Ishikawa (cell line): ENCODE measurements around the gene SREBF2.

Experiments used
- CEBPB ChIP-seq: IDR thresholded peaks from 2 replicates; pipeline ENCODE4 v1.6.1; 2012
- CREB1 ChIP-seq: IDR thresholded peaks from 2 replicates; pipeline ENCODE4 v1.6.1; 2012; ENCODE audit warnings: low read depth
- EGR1 ChIP-seq: IDR thresholded peaks from 2 replicates; pipeline ENCODE4 v1.6.1; 2012
- EP300 ChIP-seq: IDR thresholded peaks from 2 replicates; pipeline ENCODE4 v1.6.1; 2012; ENCODE audit warnings: borderline replicate concordance
- NFIC ChIP-seq: IDR thresholded peaks from 2 replicates; pipeline ENCODE4 v1.6.1; 2012
- RAD21 ChIP-seq: IDR thresholded peaks from 2 replicates; pipeline ENCODE4 v1.6.1; 2012; ENCODE audit warnings: low read depth
- TAF1 ChIP-seq: IDR thresholded peaks from 2 replicates; pipeline ENCODE4 v1.6.1; 2012; ENCODE audit warnings: low read depth, mild to moderate bottlenecking
- TCF12 ChIP-seq: IDR thresholded peaks from 2 replicates; pipeline ENCODE4 v1.6.1; 2012; ENCODE audit warnings: low read depth
- YY1 ChIP-seq: IDR thresholded peaks from 2 replicates; pipeline ENCODE4 v1.6.1; 2012; ENCODE audit warnings: low read depth
- ZBTB7A ChIP-seq: IDR thresholded peaks from 2 replicates; pipeline ENCODE4 v1.6.1; 2012; ENCODE audit warnings: low read depth
- TF ChIP-seq, protein P1 (sequence below): IDR thresholded peaks from 2 replicates; pipeline ENCODE4 v1.6.1; 2012; ENCODE audit warnings: low read depth, mild to moderate bottlenecking
- TF ChIP-seq, protein P2 (sequence below): IDR thresholded peaks from 2 replicates; pipeline ENCODE4 v1.6.1; 2012
- TF ChIP-seq, protein P3 (sequence below): IDR thresholded peaks from 2 replicates; pipeline ENCODE4 v1.6.1; 2012

DNA sequence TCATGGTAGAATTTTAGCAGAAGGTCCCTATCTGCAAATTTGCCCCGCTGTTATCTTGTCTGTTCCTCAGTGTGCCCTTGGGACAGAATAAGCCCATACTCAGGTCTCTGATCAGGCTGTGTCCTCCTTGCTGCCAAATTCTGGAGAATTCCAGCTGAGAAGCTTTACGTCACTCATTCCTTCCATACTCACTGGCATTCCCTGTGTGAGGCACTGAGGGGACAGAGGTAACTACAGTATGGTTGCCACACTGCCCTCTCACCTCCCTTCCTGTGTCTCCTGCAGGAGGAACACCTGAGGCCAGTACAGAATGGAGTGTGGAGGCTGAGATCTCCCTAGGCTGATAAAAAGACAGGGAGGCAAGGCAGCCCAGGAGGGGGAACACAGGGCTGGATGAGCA lies 50.5 kb downstream of the SREBF2 start:
- no peak for TF ChIP-seq CEBPB
- TF ChIP-seq YY1 = no peak
- TF ChIP-seq RAD21 = no peak
- no peak for TF ChIP-seq TAF1
- TF ChIP-seq, protein P1, sequence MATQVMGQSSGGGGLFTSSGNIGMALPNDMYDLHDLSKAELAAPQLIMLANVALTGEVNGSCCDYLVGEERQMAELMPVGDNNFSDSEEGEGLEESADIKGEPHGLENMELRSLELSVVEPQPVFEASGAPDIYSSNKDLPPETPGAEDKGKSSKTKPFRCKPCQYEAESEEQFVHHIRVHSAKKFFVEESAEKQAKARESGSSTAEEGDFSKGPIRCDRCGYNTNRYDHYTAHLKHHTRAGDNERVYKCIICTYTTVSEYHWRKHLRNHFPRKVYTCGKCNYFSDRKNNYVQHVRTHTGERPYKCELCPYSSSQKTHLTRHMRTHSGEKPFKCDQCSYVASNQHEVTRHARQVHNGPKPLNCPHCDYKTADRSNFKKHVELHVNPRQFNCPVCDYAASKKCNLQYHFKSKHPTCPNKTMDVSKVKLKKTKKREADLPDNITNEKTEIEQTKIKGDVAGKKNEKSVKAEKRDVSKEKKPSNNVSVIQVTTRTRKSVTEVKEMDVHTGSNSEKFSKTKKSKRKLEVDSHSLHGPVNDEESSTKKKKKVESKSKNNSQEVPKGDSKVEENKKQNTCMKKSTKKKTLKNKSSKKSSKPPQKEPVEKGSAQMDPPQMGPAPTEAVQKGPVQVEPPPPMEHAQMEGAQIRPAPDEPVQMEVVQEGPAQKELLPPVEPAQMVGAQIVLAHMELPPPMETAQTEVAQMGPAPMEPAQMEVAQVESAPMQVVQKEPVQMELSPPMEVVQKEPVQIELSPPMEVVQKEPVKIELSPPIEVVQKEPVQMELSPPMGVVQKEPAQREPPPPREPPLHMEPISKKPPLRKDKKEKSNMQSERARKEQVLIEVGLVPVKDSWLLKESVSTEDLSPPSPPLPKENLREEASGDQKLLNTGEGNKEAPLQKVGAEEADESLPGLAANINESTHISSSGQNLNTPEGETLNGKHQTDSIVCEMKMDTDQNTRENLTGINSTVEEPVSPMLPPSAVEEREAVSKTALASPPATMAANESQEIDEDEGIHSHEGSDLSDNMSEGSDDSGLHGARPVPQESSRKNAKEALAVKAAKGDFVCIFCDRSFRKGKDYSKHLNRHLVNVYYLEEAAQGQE = no peak
- TF ChIP-seq TCF12 = no peak
- TF ChIP-seq EP300 = no peak
- TF ChIP-seq EGR1 = no peak
- TF ChIP-seq, protein P2, sequence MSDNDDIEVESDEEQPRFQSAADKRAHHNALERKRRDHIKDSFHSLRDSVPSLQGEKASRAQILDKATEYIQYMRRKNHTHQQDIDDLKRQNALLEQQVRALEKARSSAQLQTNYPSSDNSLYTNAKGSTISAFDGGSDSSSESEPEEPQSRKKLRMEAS = no peak
- no peak for TF ChIP-seq ZBTB7A
- TF ChIP-seq, protein P3, sequence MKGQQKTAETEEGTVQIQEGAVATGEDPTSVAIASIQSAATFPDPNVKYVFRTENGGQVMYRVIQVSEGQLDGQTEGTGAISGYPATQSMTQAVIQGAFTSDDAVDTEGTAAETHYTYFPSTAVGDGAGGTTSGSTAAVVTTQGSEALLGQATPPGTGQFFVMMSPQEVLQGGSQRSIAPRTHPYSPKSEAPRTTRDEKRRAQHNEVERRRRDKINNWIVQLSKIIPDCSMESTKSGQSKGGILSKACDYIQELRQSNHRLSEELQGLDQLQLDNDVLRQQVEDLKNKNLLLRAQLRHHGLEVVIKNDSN = no peak
- TF ChIP-seq CREB1 = no peak
- no peak for TF ChIP-seq NFIC
